ENCODE results near the gene RMC1. TPM values are rescaled to one million over a fixed set of nuclear protein-coding genes. Genes with fewer than 3 reads are reported as not detected.

Gene RMC1
- total RNA-seq, 1 donor from 2014 or later = 17.7 TPM

DNA sequence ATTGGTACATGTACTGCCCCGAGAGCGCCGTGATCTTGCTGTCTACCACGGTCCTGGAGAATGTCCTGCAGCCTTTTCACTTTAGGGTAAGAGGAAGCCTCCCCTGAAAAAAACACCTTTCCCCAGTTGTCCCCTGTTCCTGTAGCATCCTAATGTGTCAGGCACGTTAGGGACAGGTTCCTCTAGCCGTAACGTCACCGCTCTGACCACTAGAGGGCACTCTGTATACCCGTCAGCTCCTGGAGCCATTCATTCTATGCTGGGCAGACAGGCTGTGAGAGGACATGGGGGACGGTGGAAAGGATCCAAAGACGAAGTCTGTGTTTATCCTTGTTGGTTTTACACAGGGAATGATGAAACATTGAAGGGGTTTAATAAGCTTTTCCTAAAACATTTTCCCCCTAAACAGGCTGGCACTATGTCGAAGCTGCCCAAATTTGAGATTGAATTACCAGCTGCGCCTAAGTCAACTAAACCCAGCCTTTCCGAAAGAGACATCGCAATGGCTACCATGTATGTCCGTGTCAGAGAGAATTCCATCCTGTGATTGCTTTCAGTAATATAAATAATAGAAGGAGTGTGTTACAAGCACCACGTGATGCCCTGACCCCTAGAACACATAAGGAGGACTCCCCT is 12.7 kb downstream of the RMC1 start:
- no peak for DNase-seq (ENCODE audit: extremely low spot score in 2 of 2)
- H3K27me3 ChIP-seq = no peaks in the 10 kb centered on the region
- TF ChIP-seq POLR2A (IDR thresholded peaks at IDR 0.05) (no peak), POLR2AphosphoS5 (IDR thresholded peaks at IDR 0.05; ENCODE audit: insufficient read depth in 1 of 2, low read depth in 1 of 2) (peak in 1 of 2 donors; percentile 29)
- TF ChIP-seq, protein P1, sequence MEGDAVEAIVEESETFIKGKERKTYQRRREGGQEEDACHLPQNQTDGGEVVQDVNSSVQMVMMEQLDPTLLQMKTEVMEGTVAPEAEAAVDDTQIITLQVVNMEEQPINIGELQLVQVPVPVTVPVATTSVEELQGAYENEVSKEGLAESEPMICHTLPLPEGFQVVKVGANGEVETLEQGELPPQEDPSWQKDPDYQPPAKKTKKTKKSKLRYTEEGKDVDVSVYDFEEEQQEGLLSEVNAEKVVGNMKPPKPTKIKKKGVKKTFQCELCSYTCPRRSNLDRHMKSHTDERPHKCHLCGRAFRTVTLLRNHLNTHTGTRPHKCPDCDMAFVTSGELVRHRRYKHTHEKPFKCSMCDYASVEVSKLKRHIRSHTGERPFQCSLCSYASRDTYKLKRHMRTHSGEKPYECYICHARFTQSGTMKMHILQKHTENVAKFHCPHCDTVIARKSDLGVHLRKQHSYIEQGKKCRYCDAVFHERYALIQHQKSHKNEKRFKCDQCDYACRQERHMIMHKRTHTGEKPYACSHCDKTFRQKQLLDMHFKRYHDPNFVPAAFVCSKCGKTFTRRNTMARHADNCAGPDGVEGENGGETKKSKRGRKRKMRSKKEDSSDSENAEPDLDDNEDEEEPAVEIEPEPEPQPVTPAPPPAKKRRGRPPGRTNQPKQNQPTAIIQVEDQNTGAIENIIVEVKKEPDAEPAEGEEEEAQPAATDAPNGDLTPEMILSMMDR (IDR thresholded peaks at IDR 0.05) = peak; percentile 43 to 77 (median 74)
- H3K9me3 ChIP-seq = no peaks in the 10 kb centered on the region
- H3K36me3 ChIP-seq = peaks cover 0 to 50% of the 10 kb centered on the region in 2 donors
- peak overlapping the region; percentile 54 for H3K27ac ChIP-seq
- intact Hi-C loops (cut with DNase I) = no loop called here
- no peak overlapping the region for H3K4me3 ChIP-seq
- H3K4me1 ChIP-seq = peaks cover 5% of the 10 kb centered on the region

DNA sequence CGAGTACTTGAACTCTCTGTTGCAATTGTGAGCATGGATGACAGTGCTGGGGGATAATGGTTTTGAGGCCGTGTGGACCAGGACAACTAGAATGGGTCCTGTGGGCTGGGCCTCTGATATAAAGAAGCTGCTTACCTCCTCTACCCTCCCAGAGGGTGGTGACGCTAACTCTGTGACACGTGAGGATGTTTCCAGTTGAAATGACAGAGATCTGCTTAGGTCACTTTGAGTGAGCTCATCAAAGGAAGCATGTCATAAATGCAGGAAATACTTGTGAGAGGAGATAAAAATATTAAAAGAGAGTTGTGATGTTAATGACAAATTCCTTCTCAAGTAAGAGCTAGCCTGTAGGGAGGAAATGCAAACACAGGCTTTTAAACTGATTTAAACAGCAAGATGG is 16.4 kb downstream of the RMC1 start:
- H3K27me3 ChIP-seq = no peaks in the 10 kb centered on the region
- no peaks in the 10 kb centered on the region for H3K9me3 ChIP-seq
- DNase-seq (ENCODE audit: extremely low spot score in 2 of 2) = no peak
- TF ChIP-seq, protein P1 (IDR thresholded peaks at IDR 0.05) = no peak
- no peak for TF ChIP-seq POLR2A (IDR thresholded peaks at IDR 0.05)
- no peak for TF ChIP-seq POLR2AphosphoS5 (IDR thresholded peaks at IDR 0.05; ENCODE audit: insufficient read depth in 1 of 2, low read depth in 1 of 2)
- intact Hi-C loops (cut with DNase I) = no loop called here
- peaks cover 5% of the 10 kb centered on the region for H3K4me1 ChIP-seq
- no peak overlapping the region for H3K4me3 ChIP-seq
- H3K36me3 ChIP-seq = peaks cover 0 to 68% of the 10 kb centered on the region in 2 donors
- no peak overlapping the region for H3K27ac ChIP-seq

DNA sequence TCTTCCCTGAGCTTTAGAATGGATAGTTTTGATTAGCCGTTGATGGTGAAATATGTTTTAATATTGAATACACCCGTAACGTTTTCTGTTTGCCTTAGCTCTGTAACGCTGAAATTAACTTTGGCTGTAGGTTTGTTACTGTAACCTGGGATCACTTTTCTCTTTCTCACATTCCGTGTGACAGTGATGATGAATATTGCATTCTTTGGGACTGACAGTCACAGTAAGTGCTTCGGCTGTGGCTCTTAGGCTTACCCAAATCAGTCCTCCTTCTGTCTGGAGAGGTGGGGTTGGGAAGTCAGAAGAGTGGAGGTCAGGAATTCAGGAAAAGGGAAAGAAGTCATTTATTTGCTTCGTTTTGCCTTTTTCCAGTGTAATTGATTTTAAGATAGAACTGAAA is 18.0 kb downstream of the RMC1 start:
- Histone ChIP-seq H3K9me3 (no peaks in the 10 kb centered on the region), H3K36me3 (peaks cover 0 to 78% of the 10 kb centered on the region in 2 donors), H3K27me3 (no peaks in the 10 kb centered on the region), H3K4me3 (no peak overlapping the region), H3K27ac (no peak overlapping the region), H3K4me1 (peaks cover 2% of the 10 kb centered on the region)
- intact Hi-C loops (cut with DNase I) = no loop called here
- TF ChIP-seq POLR2A (IDR thresholded peaks at IDR 0.05) = no peak
- TF ChIP-seq, protein P1 (IDR thresholded peaks at IDR 0.05) = no peak
- no peak for TF ChIP-seq POLR2AphosphoS5 (IDR thresholded peaks at IDR 0.05; ENCODE audit: insufficient read depth in 1 of 2, low read depth in 1 of 2)
- no peak for DNase-seq (ENCODE audit: extremely low spot score in 2 of 2)

DNA sequence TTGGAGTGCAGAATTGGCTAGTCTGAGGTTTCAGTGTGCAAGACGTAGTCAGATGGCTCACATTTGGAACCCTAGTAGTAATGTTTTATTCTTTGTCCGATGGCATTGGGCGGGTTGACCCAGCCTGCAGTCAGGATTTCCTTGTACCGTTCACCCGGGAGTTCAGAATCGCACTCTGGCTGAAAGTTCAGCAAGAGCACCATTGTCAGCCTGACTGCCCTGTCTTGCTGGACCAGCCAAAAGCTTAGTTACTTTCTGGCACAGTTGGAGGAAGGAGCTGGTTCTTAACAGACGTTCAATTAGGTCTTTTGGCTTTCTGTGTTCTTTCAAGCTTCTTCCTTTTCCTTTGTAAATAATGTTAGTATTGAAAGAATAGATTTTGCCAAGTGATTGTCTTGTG is 18.6 kb downstream of the RMC1 start:
- Histone ChIP-seq H3K4me1 (no peaks in the 10 kb centered on the region), H3K9me3 (no peaks in the 10 kb centered on the region), H3K27me3 (no peaks in the 10 kb centered on the region), H3K36me3 (peaks cover 0 to 78% of the 10 kb centered on the region in 2 donors), H3K27ac (no peak overlapping the region), H3K4me3 (no peak overlapping the region)
- no peak for DNase-seq (ENCODE audit: extremely low spot score in 2 of 2)
- TF ChIP-seq POLR2AphosphoS5 (IDR thresholded peaks at IDR 0.05; ENCODE audit: insufficient read depth in 1 of 2, low read depth in 1 of 2) (peak in 1 of 2 donors; percentile 43), POLR2A (IDR thresholded peaks at IDR 0.05) (no peak)
- intact Hi-C loops (cut with DNase I) = no loop called here

DNA sequence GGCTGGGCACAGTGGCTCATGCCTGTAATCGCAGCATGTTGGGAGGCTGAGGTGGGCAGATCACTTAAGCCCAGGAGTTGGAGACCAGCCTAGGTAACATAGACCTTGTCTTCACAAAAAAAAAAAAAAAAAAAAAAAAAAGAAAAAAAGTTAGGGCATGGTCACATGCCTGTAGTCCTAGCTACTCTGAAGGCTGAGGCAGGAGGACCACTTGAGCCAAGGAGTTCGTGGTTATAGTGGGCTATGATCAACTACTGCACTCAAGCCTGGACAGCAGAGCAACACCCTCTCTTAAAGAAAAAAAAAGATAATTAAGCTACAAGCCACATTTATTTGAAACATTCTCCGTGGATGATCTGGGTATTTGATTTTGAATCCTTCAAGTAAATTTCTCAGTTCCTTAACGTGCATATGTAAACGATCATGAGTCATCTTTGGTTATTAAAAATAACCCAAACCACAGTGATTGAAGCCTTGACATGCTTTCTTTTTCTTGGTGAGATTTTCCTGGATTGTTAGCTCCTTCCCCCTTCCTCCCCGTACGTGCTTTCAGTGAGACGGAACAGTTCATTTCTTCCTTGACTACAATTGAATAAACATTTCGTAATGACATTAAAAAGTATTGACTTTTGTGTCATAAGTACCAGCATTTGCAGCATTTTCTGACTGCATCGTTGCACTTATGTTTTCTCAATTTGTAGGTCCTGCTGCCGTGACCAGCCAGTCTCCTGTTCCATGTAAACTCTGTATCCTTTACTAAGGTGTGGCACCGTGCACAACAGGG is 20.3 kb downstream of the RMC1 start:
- Histone ChIP-seq H3K4me1 (no peaks in the 10 kb centered on the region), H3K4me3 (no peak overlapping the region), H3K27ac (no peak overlapping the region), H3K9me3 (no peaks in the 10 kb centered on the region), H3K36me3 (peaks cover 0 to 73% of the 10 kb centered on the region in 2 donors), H3K27me3 (no peaks in the 10 kb centered on the region)
- DNase-seq (ENCODE audit: extremely low spot score in 2 of 2) = no peak
- intact Hi-C loops (cut with DNase I) = no loop called here
- TF ChIP-seq POLR2AphosphoS5 (IDR thresholded peaks at IDR 0.05; ENCODE audit: insufficient read depth in 1 of 2, low read depth in 1 of 2) = no peak
- TF ChIP-seq, protein P1 (IDR thresholded peaks at IDR 0.05) = no peak
- no peak for TF ChIP-seq POLR2A (IDR thresholded peaks at IDR 0.05)
